ENCODE data around the gene TENM4.

Gene TENM4

DNA sequence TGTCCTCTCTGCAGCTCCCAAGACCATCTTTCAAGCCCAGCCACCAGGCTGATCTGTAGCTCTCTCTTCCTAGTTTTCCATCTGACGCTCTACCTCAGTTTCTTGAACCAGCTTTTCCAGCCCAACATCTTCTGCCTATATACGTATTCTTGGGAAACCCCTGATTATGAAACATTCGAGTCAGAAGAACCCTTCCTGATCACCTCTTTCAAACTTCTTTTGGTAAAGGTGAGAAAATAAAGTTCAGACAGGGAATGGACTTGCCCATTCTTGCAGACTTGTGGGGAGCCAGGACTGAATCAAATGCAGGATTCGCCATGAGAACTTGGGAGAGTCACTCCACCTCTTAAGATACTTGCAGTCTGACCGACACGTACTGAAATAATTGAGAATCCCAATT is 696.6 kb downstream of the TENM4 start:
- in situ Hi-C loops (cut with MboI; ENCODE audit: low pct_unique_long_range_greater_than_20kb, low sequenced_read_pairs, unreplicated experiment): no loop called here
- TF ChIP-seq, protein P1, sequence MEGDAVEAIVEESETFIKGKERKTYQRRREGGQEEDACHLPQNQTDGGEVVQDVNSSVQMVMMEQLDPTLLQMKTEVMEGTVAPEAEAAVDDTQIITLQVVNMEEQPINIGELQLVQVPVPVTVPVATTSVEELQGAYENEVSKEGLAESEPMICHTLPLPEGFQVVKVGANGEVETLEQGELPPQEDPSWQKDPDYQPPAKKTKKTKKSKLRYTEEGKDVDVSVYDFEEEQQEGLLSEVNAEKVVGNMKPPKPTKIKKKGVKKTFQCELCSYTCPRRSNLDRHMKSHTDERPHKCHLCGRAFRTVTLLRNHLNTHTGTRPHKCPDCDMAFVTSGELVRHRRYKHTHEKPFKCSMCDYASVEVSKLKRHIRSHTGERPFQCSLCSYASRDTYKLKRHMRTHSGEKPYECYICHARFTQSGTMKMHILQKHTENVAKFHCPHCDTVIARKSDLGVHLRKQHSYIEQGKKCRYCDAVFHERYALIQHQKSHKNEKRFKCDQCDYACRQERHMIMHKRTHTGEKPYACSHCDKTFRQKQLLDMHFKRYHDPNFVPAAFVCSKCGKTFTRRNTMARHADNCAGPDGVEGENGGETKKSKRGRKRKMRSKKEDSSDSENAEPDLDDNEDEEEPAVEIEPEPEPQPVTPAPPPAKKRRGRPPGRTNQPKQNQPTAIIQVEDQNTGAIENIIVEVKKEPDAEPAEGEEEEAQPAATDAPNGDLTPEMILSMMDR (IDR thresholded peaks at IDR 0.05; ENCODE audit: extremely low read depth, insufficient read depth, missing control alignments): no peak
- no peak for DNase-seq (ENCODE audit: low spot score)

DNA sequence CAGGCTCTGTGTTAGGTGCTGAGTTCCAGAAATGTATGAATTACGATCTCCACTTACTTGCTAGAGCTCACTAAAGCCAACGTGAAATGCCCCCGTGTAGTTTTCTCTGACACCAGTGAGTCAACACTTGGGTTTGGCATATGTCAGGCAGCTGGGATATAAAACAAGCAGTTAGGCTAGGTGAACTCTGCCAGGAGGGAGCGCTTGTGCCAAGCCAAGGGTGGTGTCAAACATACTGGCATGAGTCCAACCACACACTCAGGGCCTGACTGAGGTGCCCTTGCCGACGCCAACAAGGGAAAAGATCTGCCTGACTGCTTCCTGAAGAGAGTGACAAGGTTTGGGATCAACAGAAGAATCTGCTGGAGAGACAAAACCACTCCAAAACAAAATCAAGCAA is 698.4 kb downstream of the TENM4 start:
- DNase-seq (ENCODE audit: low spot score): no peak
- in situ Hi-C loops (cut with MboI; ENCODE audit: low pct_unique_long_range_greater_than_20kb, low sequenced_read_pairs, unreplicated experiment): no loop called here
- TF ChIP-seq, protein P1 (IDR thresholded peaks at IDR 0.05; ENCODE audit: extremely low read depth, insufficient read depth, missing control alignments): no peak

DNA sequence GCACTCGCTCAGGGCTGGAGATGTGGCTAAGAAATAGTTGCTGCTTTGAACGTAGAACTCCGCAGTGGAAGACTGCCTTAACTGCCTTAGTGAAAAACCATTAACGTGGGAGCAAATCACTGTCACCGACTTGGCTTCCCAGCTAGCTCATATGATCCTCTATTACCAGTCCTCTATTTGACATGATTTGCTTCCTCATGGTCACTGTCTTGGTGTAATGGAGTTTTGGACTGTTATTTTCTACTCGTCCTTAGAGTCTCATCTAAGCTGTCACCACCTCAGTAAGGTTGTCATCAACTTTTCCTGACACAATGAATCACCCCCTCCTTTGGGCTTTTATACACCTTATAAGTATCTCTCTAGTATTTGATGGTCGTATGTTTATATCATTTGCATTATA is 699.1 kb downstream of the TENM4 start:
- in situ Hi-C loops (cut with MboI; ENCODE audit: low pct_unique_long_range_greater_than_20kb, low sequenced_read_pairs, unreplicated experiment): no loop called here
- TF ChIP-seq, protein P1 (IDR thresholded peaks at IDR 0.05; ENCODE audit: extremely low read depth, insufficient read depth, missing control alignments): no peak
- no peak for DNase-seq (ENCODE audit: low spot score)

DNA sequence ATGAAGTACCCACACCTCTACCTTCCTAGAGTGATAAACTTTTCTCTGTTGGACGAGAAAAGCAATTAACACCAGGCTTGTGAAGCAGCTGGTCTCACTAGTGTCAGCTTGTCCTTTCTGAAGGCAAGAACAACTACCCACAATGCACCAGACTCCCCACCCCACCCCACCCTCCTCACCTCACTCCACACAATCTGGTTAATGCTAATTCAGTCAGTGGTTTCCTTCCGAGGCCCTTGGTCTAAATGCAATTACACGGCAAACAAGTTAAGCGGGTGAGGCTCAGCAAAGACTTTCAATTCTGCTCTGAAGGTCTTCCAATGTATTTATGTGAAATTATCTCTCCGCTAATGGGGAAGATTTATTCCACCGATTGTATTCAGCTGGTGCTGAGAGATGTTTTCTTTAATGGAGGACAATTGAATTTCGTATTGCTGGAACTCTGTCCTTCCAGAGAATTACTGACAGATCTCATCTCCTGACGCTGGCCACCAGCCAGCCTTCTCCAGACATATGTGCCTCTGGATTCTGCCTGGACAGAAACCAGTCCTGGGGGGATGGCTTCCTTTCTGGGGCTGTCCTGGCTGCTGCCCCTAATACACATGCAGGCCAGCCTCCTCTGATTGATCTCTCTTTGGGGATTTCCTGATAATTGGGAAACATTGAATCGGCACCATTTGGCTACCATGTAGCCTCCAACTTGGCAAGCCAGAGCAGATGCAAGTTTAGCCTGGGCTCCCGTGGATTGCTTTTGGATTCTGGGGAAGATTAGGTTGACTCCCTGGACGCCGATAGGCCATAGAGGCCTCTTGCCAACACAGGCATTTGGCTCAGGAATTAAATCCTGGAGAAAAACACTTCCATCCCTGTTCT is 700.4 kb downstream of the TENM4 start:
- in situ Hi-C loops (cut with MboI; ENCODE audit: low pct_unique_long_range_greater_than_20kb, low sequenced_read_pairs, unreplicated experiment): no loop called here

DNA sequence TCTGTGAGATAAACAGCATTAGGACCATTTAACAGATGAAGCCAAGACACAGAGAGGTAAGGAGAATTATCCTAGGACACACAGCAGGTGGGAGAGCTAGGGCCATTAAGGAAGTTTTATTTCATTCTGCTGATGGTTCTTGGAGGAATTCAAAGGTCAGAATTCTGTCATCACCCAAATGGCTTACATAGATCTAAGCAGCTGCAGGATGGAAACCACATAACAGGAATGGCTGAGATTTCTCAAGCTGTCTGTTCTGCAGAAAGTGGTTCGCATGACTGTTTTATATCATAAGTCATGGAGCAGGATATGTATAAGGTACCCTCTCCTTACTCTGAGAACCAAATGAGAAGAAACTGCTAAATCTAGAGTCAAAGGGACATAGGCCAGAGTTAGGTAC is 702.9 kb downstream of the TENM4 start:
- in situ Hi-C loops (cut with MboI; ENCODE audit: low pct_unique_long_range_greater_than_20kb, low sequenced_read_pairs, unreplicated experiment): no loop called here
- no peak for DNase-seq (ENCODE audit: low spot score)
- TF ChIP-seq, protein P1 (IDR thresholded peaks at IDR 0.05; ENCODE audit: extremely low read depth, insufficient read depth, missing control alignments): no peak

More for the DNA sequence above, 700.4 kb downstream of the TENM4 start:
- TF ChIP-seq, protein P1 (IDR thresholded peaks at IDR 0.05; ENCODE audit: extremely low read depth, insufficient read depth, missing control alignments): no peak
- DNase-seq (ENCODE audit: low spot score): no peak

DNA sequence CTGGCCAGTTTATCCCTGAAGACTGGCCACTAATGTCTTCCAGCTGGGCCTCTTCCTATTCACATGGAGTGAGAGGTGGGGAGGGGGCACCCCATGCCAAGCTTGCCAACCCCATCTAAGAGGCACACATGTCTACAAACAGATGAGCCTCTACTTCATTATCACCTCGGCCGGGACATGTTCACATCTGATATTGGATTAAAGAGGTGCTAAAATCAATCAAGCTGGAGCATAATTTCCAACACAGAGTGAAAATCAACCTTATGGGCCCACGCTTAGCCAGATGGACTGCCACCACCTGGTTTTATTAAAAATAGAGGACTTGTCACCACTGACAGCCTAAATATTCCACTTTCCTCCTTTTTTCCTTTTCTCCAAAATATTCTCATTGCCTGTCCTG is 703.5 kb downstream of the TENM4 start:
- TF ChIP-seq, protein P1 (IDR thresholded peaks at IDR 0.05; ENCODE audit: extremely low read depth, insufficient read depth, missing control alignments): no peak

More for the DNA sequence above, 703.5 kb downstream of the TENM4 start:
- no peak for DNase-seq (ENCODE audit: low spot score)
- in situ Hi-C loops (cut with MboI; ENCODE audit: low pct_unique_long_range_greater_than_20kb, low sequenced_read_pairs, unreplicated experiment): no loop called here
